Heart left ventricle (tissue), 13 donors: ENCODE results near the gene KRT86.

Source experiments
- POLR2A ChIP-seq, 2 donors: fragments of 450-650 bp; IDR thresholded peaks; one replicate each; pipeline ENCODE4 v1.6.1; 2017; ENCODE audit warnings: antibody characterized with exemption in 2 of 2, mild to moderate bottlenecking in 2 of 2, moderate library complexity in 2 of 2
- TF ChIP-seq, protein P1 (sequence below), 12 donors: fragments of 200-600 bp; sonication (generic) in 4 of 12; IDR thresholded peaks; one replicate each; pipeline versions ENCODE4 v1.5.0 to v1.8.0; 2018 to 2022; ENCODE audit warnings: antibody characterized with exemption in 12 of 12, mild to moderate bottlenecking in 5 of 12
- donor health status: ischemic (EF 13 %, LVEDD 7.1; RV severe dilation, severe dysfunction).
- donor health status: DM: no; HTN: yes; CAD: no.
- donor health status: DM: no; HTN: no; CAD: no.
- donor health status: ischemic (EF 25% LVEDD 6.9; RV normal size, moderate dysfunction).
- donor health status: ischemic (EF 25% LVEDD 5.7; RV mildly dilated, moderate dysfunction).
- donor health status: ischemic (EF 35%, LVEDD 5.7; RV mildly dilated, moderate dysfunction).
- donor health status: nonischemic (EF 11% LVEDD 7.7; RV severe dilation, severe dysfunction).
- donor health status: DM: yes; HTN: yes; CAD: no.
- donor health status: PGD.
- donor health status: ischemic (EF 29% LVEDD 5.4; RV normal size, mild dysfunction).
- donor health status: nonischemic (EF 23%, LVEDD 6.1; RV moderate dilation, normal function).

DNA sequence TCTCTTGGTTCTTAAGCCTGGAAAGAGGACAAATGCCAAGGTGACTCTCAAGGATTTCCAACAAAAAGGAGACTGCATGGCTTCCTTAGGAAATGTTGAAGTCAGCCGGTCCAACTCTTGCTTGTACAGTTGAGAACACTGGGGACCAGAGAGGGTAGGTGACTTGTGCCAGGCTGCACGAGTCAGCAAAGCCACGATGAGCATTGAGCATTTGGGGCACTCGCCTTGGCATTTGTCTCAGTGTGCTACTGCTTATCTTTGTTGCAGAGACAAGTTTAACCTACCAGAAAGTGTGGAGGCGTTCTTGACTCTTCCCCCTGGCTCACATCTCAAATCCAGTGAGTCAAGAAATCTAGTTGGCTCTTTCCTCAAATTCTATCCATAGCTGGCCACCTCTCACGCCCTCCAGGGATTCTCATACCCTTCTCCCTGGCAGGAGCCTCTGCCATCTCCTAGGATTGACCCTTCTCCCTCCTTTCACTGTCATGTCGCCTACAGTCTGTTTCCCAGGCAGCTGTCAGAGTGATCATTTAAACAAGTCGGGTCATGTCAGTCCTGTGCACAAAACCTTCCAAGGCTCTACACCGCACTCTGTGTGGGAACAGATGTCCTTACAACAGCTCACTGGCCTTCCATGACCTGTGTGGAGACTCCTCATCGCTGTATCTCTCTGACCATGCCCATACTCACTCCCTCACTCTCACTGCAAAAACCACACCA is 64.0 kb downstream of the KRT86 start:
- no peak for TF ChIP-seq POLR2A (IDR thresholded peaks at IDR 0.05)
- TF ChIP-seq, protein P1, sequence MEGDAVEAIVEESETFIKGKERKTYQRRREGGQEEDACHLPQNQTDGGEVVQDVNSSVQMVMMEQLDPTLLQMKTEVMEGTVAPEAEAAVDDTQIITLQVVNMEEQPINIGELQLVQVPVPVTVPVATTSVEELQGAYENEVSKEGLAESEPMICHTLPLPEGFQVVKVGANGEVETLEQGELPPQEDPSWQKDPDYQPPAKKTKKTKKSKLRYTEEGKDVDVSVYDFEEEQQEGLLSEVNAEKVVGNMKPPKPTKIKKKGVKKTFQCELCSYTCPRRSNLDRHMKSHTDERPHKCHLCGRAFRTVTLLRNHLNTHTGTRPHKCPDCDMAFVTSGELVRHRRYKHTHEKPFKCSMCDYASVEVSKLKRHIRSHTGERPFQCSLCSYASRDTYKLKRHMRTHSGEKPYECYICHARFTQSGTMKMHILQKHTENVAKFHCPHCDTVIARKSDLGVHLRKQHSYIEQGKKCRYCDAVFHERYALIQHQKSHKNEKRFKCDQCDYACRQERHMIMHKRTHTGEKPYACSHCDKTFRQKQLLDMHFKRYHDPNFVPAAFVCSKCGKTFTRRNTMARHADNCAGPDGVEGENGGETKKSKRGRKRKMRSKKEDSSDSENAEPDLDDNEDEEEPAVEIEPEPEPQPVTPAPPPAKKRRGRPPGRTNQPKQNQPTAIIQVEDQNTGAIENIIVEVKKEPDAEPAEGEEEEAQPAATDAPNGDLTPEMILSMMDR (IDR thresholded peaks at IDR 0.05) = no peak
